Chondrocyte (in vitro differentiated cells): ENCODE measurements around the gene ISX. TPM values are rescaled to one million over a fixed set of nuclear protein-coding genes. Genes with fewer than 3 reads are reported as not detected.

Experiments
- DNase-seq: peaks from one replicate; pipeline ENCODE4 v3.0.0; 2021; ENCODE audit warnings: mixed read lengths, low spot score
- H3K27ac Mint-ChIP-seq: one replicate; pipeline ENCODE4 v1.8.0; 2021; ENCODE audit warnings: mild to moderate bottlenecking, moderate library complexity, mixed read lengths; ENCODE audit not compliant: unreplicated experiment
- H3K27me3 Mint-ChIP-seq: 2 replicates; pipeline ENCODE4 v1.8.0; 2021; ENCODE audit warnings: low read depth, mixed read lengths
- H3K36me3 Mint-ChIP-seq: 2 replicates; pipeline ENCODE4 v1.8.0; 2021; ENCODE audit warnings: low read depth, mixed read lengths
- H3K4me1 Mint-ChIP-seq: 2 replicates; pipeline ENCODE4 v1.8.0; 2021; ENCODE audit warnings: low read depth, mild to moderate bottlenecking, mixed read lengths
- H3K4me3 Mint-ChIP-seq: one replicate; pipeline ENCODE4 v1.8.0; 2021; ENCODE audit warnings: mild to moderate bottlenecking, moderate library complexity, mixed read lengths; ENCODE audit not compliant: unreplicated experiment
- H3K9me3 Mint-ChIP-seq: 2 replicates; pipeline ENCODE4 v1.8.0; 2021; ENCODE audit warnings: low read depth, mixed read lengths
- CTCF ChIP-seq: fragments of 200-600 bp; sonication (generic); IDR thresholded peaks from 2 replicates; pipeline ENCODE4 v1.5.0; 2021; ENCODE audit warnings: antibody characterized with exemption, mild to moderate bottlenecking, moderate library complexity
- total RNA-seq: library from RNA; stranded (reverse); gene quantifications from 3 replicates; pipeline ENCODE4 v1.2.1, GENCODE V29; 2021

Gene ISX
- total RNA-seq, 1 donor from 2014 or later, result not detected

- H3K4me1 Mint-ChIP-seq, result no peaks in the 10 kb centered on the region
- H3K4me3 Mint-ChIP-seq, result no peak overlapping the region
- DNase-seq, result no peak
- no peak for TF ChIP-seq CTCF
- H3K27ac Mint-ChIP-seq, result no peak overlapping the region
- H3K27me3 Mint-ChIP-seq, result peaks cover 28% of the 10 kb centered on the region
- no peaks in the 10 kb centered on the region for H3K36me3 Mint-ChIP-seq
- H3K9me3 Mint-ChIP-seq, result no peaks in the 10 kb centered on the region
Observed at GRCh38 chr22:35132568-35132967, 66.6 kb downstream of the ISX start.

- no peak for DNase-seq
- Mint-ChIP-seq H3K27ac (no peak overlapping the region), H3K27me3 (peaks cover 28% of the 10 kb centered on the region), H3K36me3 (no peaks in the 10 kb centered on the region), H3K4me1 (no peaks in the 10 kb centered on the region), H3K9me3 (no peaks in the 10 kb centered on the region), H3K4me3 (no peak overlapping the region)
- no peak for TF ChIP-seq CTCF
Observed at GRCh38 chr22:35133702-35134380, 67.9 kb downstream of the ISX start.

DNA sequence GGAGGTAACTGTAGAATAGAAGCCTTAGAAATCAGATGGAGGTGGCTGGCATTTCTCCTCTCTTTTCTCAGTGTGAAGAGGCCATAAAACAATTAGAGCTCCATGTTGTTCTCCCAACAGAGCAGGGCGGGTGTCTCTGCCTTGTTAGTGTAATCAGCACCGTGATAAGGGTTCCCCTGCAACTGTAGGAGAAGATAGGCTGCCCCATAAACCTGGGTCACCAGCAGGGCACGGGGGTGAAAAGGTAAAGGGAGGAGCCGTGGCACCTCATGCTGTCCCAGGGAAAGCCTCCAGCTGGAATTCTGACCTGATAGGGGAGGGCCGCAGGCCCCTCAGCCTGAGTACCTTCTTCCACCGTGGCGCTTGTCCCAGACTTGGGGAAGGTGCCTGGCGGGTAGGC lies 68.7 kb downstream of the ISX start:
- no peak overlapping the region for H3K4me3 Mint-ChIP-seq
- H3K27ac Mint-ChIP-seq, result no peak overlapping the region
- DNase-seq, result no peak
- no peaks in the 10 kb centered on the region for H3K36me3 Mint-ChIP-seq
- H3K4me1 Mint-ChIP-seq, result no peaks in the 10 kb centered on the region
- H3K9me3 Mint-ChIP-seq, result no peaks in the 10 kb centered on the region
- peaks cover 28% of the 10 kb centered on the region for H3K27me3 Mint-ChIP-seq
- TF ChIP-seq CTCF, result no peak

DNA sequence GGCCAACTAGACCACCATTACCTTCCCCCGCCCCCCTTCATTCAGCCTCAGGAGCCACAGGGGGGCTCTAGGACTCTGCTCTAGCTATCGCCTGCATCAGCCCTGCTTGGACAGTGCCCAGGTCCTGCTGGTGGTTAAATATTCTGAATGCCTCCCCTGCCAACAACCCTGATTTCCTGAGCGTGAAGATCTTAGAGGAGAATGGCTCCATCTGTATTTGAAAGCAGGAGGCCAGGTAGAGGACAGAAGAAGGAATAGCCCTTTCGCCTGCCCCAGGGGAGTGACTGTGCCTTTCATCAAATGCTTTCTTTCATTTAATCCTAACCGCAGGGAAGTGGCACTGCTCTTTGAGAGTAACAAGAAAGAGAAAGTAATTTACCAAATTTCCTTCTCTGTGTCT lies 69.2 kb downstream of the ISX start:
- Mint-ChIP-seq H3K36me3 (no peaks in the 10 kb centered on the region), H3K4me3 (no peak overlapping the region), H3K27me3 (peaks cover 28% of the 10 kb centered on the region), H3K9me3 (no peaks in the 10 kb centered on the region), H3K27ac (no peak overlapping the region), H3K4me1 (no peaks in the 10 kb centered on the region)
- no peak for TF ChIP-seq CTCF
- DNase-seq, result no peak

Other genes with a start within 250 kb of the ISX start
- gene HMGXB4, start 191.3 kb downstream of the ISX start, total RNA-seq, result 18.0 to 22.1 TPM (median 18.9 TPM) in 3 replicates
- gene TOM1, start 233.7 kb downstream of the ISX start, total RNA-seq, result 40.3 to 52.8 TPM (median 47.9 TPM) in 3 replicates